ENCODE results near the gene C2CD3. TPM values are rescaled to one million over a fixed set of nuclear protein-coding genes. Genes with fewer than 3 reads are reported as not detected.

C2CD3 gene
- total RNA-seq, 1 donor from 2014 or later, result 26.2 TPM

GRCh38 chr11:73976451-73977151 lies 194.2 kb downstream of the C2CD3 start:
- intact Hi-C loops (cut with DNase I), result no loop called here
- no peak for ATAC-seq
- peak; percentile 46 for DNase-seq (ENCODE audit: low spot score)

DNA sequence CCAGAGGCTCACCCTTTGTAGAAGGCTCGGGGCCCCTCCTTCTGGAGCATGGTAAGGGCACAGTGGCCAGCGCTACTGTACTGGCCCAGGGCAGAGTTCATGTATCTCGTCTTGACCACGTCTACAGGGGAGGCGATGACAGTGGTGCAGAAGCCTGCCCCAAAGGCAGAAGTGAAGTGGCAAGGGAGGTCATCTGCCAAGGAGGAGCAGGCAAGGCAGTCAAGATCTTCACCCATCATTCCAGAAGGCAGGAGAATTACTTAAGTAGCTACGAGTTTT lies 195.4 kb downstream of the C2CD3 start:
- ATAC-seq (no peak), DNase-seq (ENCODE audit: low spot score) (peak; percentile 23)
- intact Hi-C loops (cut with DNase I), result no loop called here

- ATAC-seq (no peak), DNase-seq (ENCODE audit: low spot score) (peak; percentile 36)
- intact Hi-C loops (cut with DNase I), result no loop called here
These were observed 196.0 kb downstream of the C2CD3 start for GRCh38 chr11:73974604-73975478.

- ATAC-seq (no peak), DNase-seq (ENCODE audit: low spot score) (no peak)
- intact Hi-C loops (cut with DNase I), result no loop called here
These were observed 198.0 kb downstream of the C2CD3 start for GRCh38 chr11:73972620-73973449.

DNA sequence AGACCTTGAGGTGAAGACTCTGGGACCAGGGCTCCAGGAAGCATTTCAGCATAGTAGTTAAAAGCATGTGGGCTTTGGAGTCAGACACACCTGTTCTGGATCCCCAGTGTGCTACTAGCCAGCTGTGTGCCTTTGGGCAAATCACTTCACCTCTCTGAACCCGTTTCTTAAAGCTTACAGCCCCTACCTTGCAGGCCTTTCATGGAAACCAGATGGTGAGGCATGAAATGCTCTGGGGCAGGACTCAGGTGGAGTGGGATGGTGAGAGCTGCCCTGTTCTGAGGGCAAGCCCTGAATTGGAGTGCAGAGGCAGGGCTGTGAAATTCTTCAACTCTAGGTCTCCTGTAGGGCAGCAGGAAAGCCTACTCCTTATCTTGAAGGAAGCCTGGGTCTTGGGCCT lies 198.6 kb downstream of the C2CD3 start:
- no peak for ATAC-seq
- DNase-seq (ENCODE audit: low spot score), result peak; percentile 9
- intact Hi-C loops (cut with DNase I), result no loop called here

DNA sequence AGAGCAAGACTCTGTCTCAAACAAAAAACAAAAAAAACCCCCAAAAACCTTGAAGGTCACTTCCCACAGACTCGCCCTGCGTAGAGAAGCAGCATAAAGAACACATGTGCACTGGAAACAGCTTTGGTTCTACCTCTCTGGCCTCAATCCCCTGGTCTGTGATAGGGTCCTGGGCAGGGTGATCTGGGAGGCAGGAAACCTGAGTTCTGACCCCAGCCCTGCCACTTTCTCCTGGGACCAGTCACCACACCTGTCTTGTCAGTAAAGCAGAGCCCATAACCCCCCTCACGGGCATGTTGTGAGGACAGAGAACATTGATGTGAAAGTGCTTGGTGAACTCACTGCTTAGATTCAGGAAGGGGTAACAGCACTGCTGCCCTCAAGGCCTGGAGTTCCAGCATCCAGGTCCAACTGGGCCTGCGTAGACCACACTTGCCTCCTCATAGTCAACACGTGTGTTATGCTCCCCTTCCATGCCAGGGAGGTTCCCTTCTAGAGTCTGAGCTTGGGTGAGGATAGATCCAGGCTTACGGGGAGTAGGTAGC lies 199.6 kb downstream of the C2CD3 start:
- no peak for ATAC-seq
- intact Hi-C loops (cut with DNase I), result no loop called here
- DNase-seq (ENCODE audit: low spot score), result no peak

DNA sequence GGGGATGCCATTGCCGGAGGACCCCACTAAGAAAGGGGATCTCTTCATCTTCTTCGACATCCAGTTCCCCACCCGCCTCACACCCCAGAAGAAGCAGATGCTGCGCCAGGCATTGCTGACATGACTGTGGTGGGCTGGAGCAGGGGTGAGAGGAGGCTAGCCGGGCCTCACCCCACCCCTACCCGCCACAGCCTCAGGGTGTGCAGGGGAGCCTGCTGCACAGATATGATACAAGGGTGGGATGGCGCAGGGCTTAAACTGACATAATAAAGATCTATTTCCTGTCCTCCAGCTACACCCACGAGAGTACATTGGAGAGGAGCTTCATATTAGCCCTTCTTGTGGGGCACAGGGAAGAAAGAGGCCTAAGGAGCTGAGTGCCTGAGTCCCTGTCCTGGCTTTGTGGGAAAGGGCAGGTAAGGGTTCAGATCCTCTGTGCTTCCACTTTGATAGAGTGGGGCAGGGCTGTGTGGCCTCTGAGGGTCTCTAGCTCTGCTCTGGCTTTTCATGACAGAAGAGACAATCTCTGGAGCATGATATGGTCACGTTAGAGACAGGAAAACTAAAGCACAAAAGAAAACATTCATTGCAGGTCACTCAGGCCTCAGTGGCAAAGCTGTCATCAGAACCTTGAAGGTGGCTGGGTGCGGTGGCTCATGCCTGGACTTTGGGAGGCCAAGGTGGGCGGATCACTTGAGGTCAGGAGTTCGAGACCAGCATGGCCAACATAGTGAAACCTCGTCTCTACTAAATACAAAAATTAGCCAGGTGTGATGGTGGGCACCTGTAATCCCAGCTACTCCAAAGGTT lies 200.6 kb downstream of the C2CD3 start:
- ATAC-seq, result no peak
- intact Hi-C loops (cut with DNase I), result loop anchor here (10.0 kb wide), 1 partner anchor 45 kb away; no protein-coding TSS in a partner anchor
- no peak for DNase-seq (ENCODE audit: low spot score)

- ATAC-seq (no peak), DNase-seq (ENCODE audit: low spot score) (no peak)
- intact Hi-C loops (cut with DNase I), result loop anchor here (10.0 kb wide), 1 partner anchor 46 kb away; no protein-coding TSS in a partner anchor
These were observed 201.7 kb downstream of the C2CD3 start for GRCh38 chr11:73969091-73969490.

DNA sequence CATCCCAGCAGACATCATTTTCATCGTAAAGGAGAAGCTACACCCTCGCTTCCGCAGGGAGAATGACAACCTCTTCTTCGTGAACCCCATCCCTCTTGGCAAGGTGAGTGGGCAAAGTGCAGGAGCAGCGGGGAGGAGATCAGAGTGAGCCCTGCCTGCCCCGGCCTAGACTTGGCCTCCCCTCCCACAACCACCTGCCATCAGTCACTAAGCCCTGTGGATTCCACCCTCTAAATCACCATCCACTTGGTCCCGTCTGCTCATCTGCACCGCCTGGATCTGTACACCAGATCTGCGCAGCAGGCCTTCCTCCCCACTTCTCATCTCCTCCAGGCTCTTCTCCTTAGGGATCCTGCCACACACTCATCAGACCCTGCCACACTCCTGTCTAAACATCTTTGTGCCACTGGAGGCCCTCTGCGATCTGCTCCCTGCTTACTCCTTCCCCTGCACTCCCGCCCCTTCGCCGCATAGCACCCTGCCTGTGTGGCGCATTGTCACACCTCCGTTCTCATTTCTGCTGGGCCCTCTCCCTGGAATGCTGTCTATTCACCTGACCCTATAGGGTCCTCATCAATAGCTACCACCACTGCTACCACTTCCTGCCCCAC lies 202.3 kb downstream of the C2CD3 start:
- ATAC-seq, result no peak
- intact Hi-C loops (cut with DNase I), result loop anchor here (10.0 kb wide), 1 partner anchor 46 kb away; no protein-coding TSS in a partner anchor
- DNase-seq (ENCODE audit: low spot score), result no peak

DNA sequence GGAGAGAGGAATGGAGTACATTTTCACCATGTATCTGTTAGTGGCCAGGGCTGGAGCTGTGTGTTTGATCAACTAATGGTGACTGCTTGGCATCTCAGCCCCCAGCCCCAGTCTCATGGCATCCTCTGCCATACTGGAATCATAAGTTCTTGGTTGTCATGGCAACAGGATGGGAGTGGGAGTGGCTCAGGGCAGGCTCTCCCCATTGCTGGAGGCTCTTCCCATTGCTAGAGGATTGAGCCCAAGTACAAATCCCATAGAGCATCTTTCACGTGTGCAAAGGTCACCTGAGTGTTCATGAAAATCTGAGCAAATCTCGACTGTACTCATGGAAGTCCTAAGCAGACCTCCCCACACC lies 205.1 kb downstream of the C2CD3 start:
- DNase-seq (ENCODE audit: low spot score) (no peak), ATAC-seq (no peak)
- intact Hi-C loops (cut with DNase I), result loop anchor here (10.0 kb wide), 1 partner anchor 49 kb away; no protein-coding TSS in a partner anchor

- DNase-seq (ENCODE audit: low spot score) (peak; percentile 48), ATAC-seq (no peak)
- intact Hi-C loops (cut with DNase I), result loop anchor here (10.0 kb wide), 1 partner anchor 50 kb away; no protein-coding TSS in a partner anchor
These were observed 205.6 kb downstream of the C2CD3 start for GRCh38 chr11:73965076-73965763.

DNA sequence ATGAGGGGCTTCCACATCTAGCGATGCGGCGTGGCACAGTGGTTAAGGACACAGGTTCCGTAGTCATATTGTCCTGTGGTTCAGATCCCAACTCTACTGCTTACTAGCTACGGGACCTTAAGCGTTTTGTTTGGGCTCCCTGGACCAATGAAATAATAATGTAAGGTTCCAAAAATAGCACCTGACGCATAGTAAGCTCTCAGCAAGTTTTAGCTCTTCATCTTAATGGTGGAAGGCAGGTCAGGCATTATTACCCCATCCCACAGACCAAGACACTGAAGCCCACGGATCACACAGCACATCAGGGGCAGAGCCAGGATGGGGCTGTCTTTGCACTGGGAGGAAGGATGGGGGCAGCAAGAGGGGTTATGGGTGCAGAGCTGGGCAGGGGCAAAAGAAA lies 206.9 kb downstream of the C2CD3 start:
- DNase-seq (ENCODE audit: low spot score), result peak; percentile 5
- intact Hi-C loops (cut with DNase I), result loop anchor here (10.0 kb wide), 1 partner anchor 51 kb away; no protein-coding TSS in a partner anchor
- peak; percentile 7 for ATAC-seq

Other genes with a start within 250 kb of the C2CD3 start
- 0.62 TPM for gene DNAJB13, start 220.0 kb downstream of the C2CD3 start, total RNA-seq
- 43.1 TPM for gene UCP2, start 188.2 kb downstream of the C2CD3 start, total RNA-seq
- gene UCP3, start 161.9 kb downstream of the C2CD3 start, total RNA-seq, result 2.6 TPM
- 41.3 TPM for gene PPME1, start 287 bp upstream of the C2CD3 start, total RNA-seq
- 0.45 TPM for gene P4HA3, start 140.6 kb upstream of the C2CD3 start, total RNA-seq
- 4.6 TPM for gene PGM2L1, start 227.4 kb upstream of the C2CD3 start, total RNA-seq

Measured in sciatic nerve (tissue), 2 donors.